HUES64 (cell line): ENCODE results near the gene AVEN.
"Not testable (repeated sequence)": the region's sequence is repeated elsewhere in the genome, so short reads cannot be mapped to it uniquely, and the experiment has no call there.

Source experiments
- H3K27ac ChIP-seq: 2 replicates; pipeline ENCODE4 v1.7.0; 2013; ENCODE audit warnings: low read depth, low read length, inconsistent platforms
- H3K27me3 ChIP-seq: 2 replicates; pipeline ENCODE4 v1.6.1; 2013; ENCODE audit warnings: mild to moderate bottlenecking, low read length; ENCODE audit not compliant: insufficient read depth
- H3K36me3 ChIP-seq: 2 replicates; pipeline ENCODE4 v1.6.1; 2013; ENCODE audit warnings: mild to moderate bottlenecking, low read length; ENCODE audit not compliant: insufficient read depth
- H3K4me1 ChIP-seq: 2 replicates; pipeline ENCODE4 v1.6.1; 2013; ENCODE audit warnings: mild to moderate bottlenecking, low read length, moderate library complexity; ENCODE audit not compliant: insufficient read depth
- H3K4me3 ChIP-seq: 2 replicates; pipeline ENCODE4 v1.5.1; 2013; ENCODE audit warnings: mild to moderate bottlenecking, low read length, moderate library complexity
- H3K9ac ChIP-seq: 2 replicates; pipeline ENCODE4 v1.6.1; 2013; ENCODE audit warnings: mild to moderate bottlenecking, low read depth, low read length
- H3K9me3 ChIP-seq: 2 replicates; pipeline ENCODE4 v1.6.1; 2013; ENCODE audit warnings: low read depth, low read length; ENCODE audit not compliant: insufficient read depth
- WGBS: fragments of 150-250, 120-280 bp; methylation state at CpG from one replicate; pipeline ENCODE4 v1.1.7; 2013; ENCODE audit warnings: missing lambda C conversion rate; 5-methylcytosine and 5-hydroxymethylcytosine counted together

Gene AVEN

DNA sequence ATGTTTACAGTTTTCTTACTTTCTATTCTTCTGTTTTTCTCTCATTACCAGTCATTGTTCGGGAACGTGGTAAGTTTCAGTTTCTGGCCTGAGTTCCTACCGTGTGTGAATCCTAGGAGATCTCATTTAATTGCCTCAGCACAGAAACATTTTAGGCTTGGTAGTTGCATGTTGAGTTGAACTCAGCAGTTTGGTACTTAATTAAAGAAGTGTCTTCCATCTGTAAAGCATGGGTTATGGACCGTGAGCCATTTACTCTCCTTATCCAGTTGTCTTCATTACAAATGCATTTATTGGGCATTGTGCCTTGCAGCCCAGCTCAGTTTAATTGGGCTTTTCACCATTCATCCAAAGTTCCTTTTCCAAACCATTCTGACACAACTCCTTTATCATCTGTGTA lies 212.8 kb downstream of the AVEN start:
- no peak overlapping the region for H3K4me3 ChIP-seq
- no peak overlapping the region for H3K27ac ChIP-seq
- no peaks in the 10 kb centered on the region for H3K27me3 ChIP-seq
- no peaks in the 10 kb centered on the region for H3K9me3 ChIP-seq
- H3K36me3 ChIP-seq = no peaks in the 10 kb centered on the region
- no peak overlapping the region for H3K9ac ChIP-seq
- H3K4me1 ChIP-seq = no peaks in the 10 kb centered on the region
- 98% methylated on average over 4 of the region's 4 CpGs for WGBS

DNA sequence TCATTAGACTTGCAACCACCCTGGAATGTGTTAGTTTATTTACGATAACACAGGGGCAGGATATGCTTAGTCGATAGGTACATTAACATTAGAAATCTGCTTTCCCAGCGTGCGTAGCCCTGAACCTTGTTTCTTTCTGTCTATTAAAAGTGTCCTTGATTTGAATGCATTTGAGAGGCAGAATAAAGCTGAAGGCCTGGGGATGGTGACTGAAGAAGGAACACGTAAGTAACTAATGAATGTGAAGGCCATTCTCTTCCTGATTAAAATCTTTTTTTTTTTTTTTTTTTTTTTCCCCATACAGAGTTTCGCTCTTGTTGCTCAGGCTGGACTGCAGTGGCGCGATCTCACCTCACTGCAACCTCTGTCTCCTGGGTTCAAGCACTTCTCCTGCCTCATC lies 213.6 kb downstream of the AVEN start:
- H3K4me1 ChIP-seq = no peaks in the 10 kb centered on the region
- H3K9me3 ChIP-seq = no peaks in the 10 kb centered on the region
- 92% methylated on average over 7 of the region's 8 CpGs for WGBS
- no peak overlapping the region for H3K4me3 ChIP-seq
- H3K9ac ChIP-seq = no peak overlapping the region
- H3K27me3 ChIP-seq = no peaks in the 10 kb centered on the region
- H3K36me3 ChIP-seq = no peaks in the 10 kb centered on the region
- H3K27ac ChIP-seq = no peak overlapping the region

DNA sequence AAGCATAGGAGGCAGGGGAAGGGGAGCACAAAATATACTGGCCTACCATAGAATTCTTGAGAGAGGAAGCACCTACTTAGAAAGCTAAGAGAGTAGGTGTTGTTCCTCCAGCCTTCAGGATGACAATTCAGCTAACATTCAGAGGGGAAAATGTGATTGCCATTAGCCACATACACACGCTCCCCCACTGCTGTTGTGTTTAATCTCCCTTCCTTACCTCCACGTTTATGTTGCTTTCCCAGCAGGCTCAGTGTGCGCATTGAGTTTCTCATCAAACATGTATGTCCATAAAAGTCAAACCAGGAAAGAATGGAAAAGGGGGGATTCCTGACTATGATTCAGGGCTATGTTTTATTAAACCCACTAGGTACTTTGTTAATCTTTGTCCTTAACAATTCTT lies 215.9 kb downstream of the AVEN start:
- Histone ChIP-seq H3K9me3 (no peaks in the 10 kb centered on the region), H3K27me3 (no peaks in the 10 kb centered on the region), H3K4me1 (no peaks in the 10 kb centered on the region), H3K9ac (no peak overlapping the region), H3K36me3 (no peaks in the 10 kb centered on the region), H3K27ac (no peak overlapping the region), H3K4me3 (no peak overlapping the region)
- 80% methylated on average over 3 of the region's 3 CpGs for WGBS

- 89% methylated on average over 4 of the region's 4 CpGs for whole genome bisulfite sequencing
- Histone ChIP-seq H3K4me3 (no peak overlapping the region), H3K4me1 (no peaks in the 10 kb centered on the region), H3K9ac (no peak overlapping the region), H3K27ac (no peak overlapping the region), H3K27me3 (no peaks in the 10 kb centered on the region), H3K36me3 (no peaks in the 10 kb centered on the region), H3K9me3 (no peaks in the 10 kb centered on the region)
These were observed 216.5 kb downstream of the AVEN start for GRCh38 chr15:33822479-33822878.

- H3K36me3 ChIP-seq, H3K9ac ChIP-seq, H3K4me3 ChIP-seq, H3K9me3 ChIP-seq, H3K4me1 ChIP-seq, H3K27me3 ChIP-seq, H3K27ac ChIP-seq: not testable (repeated sequence)
- 92% methylated on average over 6 of the region's 6 CpGs for WGBS
These were observed 219.5 kb downstream of the AVEN start for GRCh38 chr15:33819499-33819898.
